NCI-H2227 treated with DMSO at 0.1 percent for 48 hours (cell line): ENCODE data around the gene SRMS.

Experiments
- DNase-seq: peaks from one replicate; lab custom pipeline; 2025; lab: John Stamatoyannopoulos, UW

The SRMS gene

DNA sequence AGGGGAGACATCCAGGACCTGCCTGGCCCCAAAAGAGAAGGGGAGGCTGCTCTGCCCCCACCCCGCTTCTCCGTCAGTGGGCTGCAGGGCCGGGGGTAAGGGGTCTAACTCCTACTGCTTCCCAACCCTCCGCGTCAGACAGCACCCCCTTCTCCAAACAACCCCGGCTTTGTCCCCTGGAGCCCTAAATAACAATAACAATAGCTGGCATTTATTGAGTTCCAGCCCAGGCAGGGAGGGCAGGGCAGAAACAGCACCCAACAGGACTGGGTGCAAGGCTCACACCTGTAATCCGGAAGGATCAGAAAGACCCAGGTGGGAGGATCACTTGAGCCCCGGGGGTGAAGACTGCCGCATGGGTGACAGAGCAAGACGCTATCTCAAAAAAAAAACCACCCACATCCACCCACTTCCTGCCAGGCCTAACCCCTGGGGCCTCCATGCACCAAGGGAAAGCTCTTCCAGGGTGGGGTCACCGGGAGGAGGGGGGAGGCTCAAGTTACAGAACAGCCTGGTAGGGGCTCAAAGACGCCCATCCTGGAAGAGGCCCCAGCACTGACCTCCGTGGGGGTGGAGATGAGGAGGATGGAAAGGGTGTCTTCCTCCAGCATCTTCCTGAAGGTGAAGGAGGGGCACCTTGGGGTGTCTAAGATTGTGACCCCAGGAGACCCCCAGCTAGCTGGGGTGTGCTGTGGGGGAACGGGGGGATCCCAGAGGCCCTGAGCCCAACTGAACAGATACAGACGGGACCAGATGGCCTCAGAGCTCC is 5.1 kb upstream of the SRMS start:
- DNase-seq, result no peak

GRCh38 chr20:63551068-63551467 is 3.5 kb upstream of the SRMS start:
- DNase-seq, result no peak

- DNase-seq, result no peak
Observed at GRCh38 chr20:63549679-63550282, 2.2 kb upstream of the SRMS start.

DNA sequence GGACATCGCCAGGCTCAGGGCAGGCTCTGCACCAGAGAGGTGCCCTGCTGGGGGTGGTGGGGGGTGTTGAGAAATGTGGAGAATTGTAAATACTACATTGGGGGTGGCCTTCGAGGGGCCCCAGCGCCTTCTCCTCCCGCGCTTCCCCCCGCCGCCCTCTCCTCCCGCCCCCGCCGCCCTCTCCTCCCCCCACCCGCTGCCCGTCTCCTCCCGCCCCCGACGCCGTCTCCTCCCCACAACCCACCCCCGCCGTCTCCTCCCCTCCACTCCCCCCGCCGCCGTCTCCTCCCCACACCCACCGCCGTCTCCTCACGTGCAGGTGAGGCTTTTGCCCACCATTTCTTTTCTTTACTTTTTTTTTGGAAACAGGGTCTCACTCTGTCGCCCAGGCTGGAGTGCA is 1.5 kb upstream of the SRMS start:
- no peak for DNase-seq

GRCh38 chr20:63548542-63548941 is 993 bp upstream of the SRMS start:
- DNase-seq, result no peak

GRCh38 chr20:63546956-63547724 is 409 bp downstream of the SRMS start:
- DNase-seq, result no peak

- no peak for DNase-seq
Observed at GRCh38 chr20:63546256-63546955, 1.1 kb downstream of the SRMS start.

DNA sequence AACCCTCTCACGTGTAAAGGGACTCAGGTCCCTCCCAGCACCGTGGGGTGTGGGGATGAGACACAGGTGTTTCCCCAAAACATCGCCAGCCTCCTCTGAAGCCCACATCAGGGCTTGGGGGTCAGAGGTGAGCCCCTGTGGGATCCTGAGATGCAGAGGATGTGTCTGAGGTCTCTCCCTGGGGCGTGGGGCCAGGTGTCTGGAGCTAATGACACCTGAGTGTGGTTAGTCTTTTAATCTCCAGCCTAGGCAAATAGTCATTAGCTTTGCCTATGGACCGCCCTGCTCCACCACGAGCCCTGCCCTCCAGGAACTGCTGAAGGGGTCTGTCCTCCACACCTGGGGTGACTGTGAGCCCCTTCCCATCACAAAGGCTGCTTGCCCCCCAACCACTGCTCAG is 1.7 kb downstream of the SRMS start:
- no peak for DNase-seq

GRCh38 chr20:63544958-63545516 is 2.5 kb downstream of the SRMS start:
- no peak for DNase-seq

DNA sequence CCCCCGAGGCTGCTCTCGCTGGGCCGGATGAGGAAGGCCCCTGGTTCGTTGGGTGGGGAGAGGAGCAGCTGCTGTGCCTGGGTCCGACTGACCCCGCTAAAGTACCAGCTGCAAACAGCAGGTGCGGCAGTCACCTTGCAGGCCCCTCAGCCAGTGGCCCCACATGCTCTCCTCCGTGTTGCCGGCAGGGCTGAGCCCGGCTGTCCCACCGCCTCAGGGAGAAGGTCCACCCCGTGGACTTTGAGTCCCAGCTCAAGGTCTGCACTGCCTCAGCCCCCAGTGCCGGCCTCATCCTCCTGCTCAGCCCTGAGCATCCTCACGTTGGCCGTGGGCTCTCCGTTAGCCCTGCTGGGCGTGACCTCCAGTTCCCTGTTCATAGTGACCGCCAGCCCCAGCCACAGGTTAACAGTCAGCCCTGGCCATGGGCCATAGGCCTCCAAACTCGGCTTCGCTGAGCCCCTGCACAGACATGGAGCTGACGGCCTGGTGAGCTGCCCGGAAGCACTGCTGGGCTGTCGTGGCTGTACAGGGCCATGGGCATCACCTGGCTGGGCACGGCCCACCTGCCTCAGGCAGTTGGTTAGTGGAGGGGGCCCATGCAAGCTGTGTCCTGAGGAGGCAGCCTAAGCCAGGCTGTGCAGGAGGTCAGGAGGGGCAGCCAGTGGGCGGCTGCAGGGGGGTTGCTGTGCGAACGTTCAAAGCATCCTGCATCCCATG is 3.1 kb downstream of the SRMS start:
- DNase-seq, result no peak

- no peak for DNase-seq
Observed at GRCh38 chr20:63543733-63544132, 3.8 kb downstream of the SRMS start.

- DNase-seq, result no peak
Observed at GRCh38 chr20:63543131-63543530, 4.4 kb downstream of the SRMS start.

- DNase-seq, result no peak
Observed at GRCh38 chr20:63542696-63543095, 4.9 kb downstream of the SRMS start.

DNA sequence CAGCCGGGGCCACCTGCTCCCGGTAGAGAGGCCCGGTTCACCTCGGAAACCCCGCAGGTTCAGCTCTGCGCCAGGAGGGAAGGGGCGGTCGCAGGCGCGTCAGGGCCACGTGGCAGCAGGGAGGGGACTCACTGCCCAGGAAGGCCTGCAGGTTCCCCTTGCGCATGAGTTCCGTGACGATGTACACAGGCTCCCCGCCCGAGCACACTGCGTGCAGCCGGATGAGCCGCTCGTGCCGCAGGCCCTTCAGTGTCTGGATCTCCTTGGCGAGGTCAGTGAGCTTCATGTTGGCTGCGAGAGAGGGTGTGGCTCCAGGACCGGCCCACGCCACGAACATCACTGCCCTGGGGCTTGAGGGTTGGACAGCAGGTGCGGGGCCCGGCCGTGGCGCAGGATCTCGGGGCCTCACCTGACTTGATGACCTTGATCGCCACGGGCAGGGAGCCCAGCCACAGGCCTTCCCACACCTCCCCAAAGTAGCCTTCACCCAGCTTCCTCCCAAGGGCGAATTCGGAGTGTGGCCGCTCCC is 5.5 kb downstream of the SRMS start:
- DNase-seq, result no peak

DNA sequence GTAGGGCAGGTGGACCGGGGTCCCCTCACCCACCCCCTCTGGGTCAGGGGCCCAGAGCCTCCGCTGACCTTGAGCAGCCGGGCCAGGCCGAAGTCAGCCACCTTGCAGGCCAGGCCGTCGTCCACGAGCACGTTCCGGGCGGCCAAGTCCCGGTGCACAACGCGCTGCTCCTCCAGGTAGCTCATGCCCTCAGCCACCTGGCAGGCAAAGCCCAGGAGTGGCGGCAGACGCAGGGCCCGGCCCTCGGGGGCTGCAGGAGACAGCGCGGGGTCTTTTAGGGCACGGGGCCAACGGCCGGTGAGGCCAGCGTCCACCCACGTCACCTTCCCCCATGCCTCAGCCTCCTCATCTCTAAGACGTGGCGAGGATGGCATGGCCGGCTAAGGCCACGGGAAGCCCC is 6.2 kb downstream of the SRMS start:
- no peak for DNase-seq

- no peak for DNase-seq
Observed at GRCh38 chr20:63540417-63541186, 6.9 kb downstream of the SRMS start.

GRCh38 chr20:63539441-63540370 is 7.8 kb downstream of the SRMS start:
- no peak for DNase-seq

- DNase-seq, result no peak
Observed at GRCh38 chr20:63539092-63539430, 8.5 kb downstream of the SRMS start.
